ENCODE data around the gene AXIN2.
"Not testable (repeated sequence)": the region's sequence is repeated elsewhere in the genome, so short reads cannot be mapped to it uniquely, and the experiment has no call there.

AXIN2 gene

GRCh38 chr17:65537343-65537844 lies 24.1 kb downstream of the AXIN2 start:
- DNase-seq = no peak

GRCh38 chr17:65536573-65537342 lies 24.7 kb downstream of the AXIN2 start:
- no peak for DNase-seq

- DNase-seq = no peak
Measured at GRCh38 chr17:65535777-65536572, 25.5 kb downstream of the AXIN2 start.

- DNase-seq = no peak
Measured at GRCh38 chr17:65533852-65534457, 27.5 kb downstream of the AXIN2 start.

- no peak for DNase-seq
Measured at GRCh38 chr17:65533056-65533745, 28.2 kb downstream of the AXIN2 start.

GRCh38 chr17:65532101-65532890 lies 29.2 kb downstream of the AXIN2 start:
- no peak for DNase-seq

- DNase-seq = no peak
Measured at GRCh38 chr17:65531256-65532100, 30.0 kb downstream of the AXIN2 start.

- no peak for DNase-seq
Measured at GRCh38 chr17:65530523-65531255, 30.8 kb downstream of the AXIN2 start.

- DNase-seq = no peak
Measured at GRCh38 chr17:65529761-65530522, 31.5 kb downstream of the AXIN2 start.

GRCh38 chr17:65529040-65529633 lies 32.3 kb downstream of the AXIN2 start:
- no peak for DNase-seq

- no peak for DNase-seq
Measured at GRCh38 chr17:65527857-65528591, 33.4 kb downstream of the AXIN2 start.

- no peak for DNase-seq
Measured at GRCh38 chr17:65527381-65527780, 34.1 kb downstream of the AXIN2 start.

- DNase-seq = not testable (repeated sequence)
Measured at GRCh38 chr17:65526854-65527253, 34.6 kb downstream of the AXIN2 start.

- DNase-seq = no peak
Measured at GRCh38 chr17:65523853-65524664, 37.4 kb downstream of the AXIN2 start.

- no peak for DNase-seq
Measured at GRCh38 chr17:65523411-65523810, 38.0 kb downstream of the AXIN2 start.

- DNase-seq = no peak
Measured at GRCh38 chr17:65522751-65523404, 38.6 kb downstream of the AXIN2 start.

GRCh38 chr17:65519462-65519861 lies 42.0 kb downstream of the AXIN2 start:
- DNase-seq = no peak

All from suppressor macrophage (primary cell).